ENCODE data around the gene C10orf95.
A peak's percentile ranks its signal among the peaks of the same experiment; 100 is the strongest.

C10orf95 gene

GRCh38 chr10:102434394-102435132 lies 16.8 kb downstream of the C10orf95 start:
- no peak for DNase-seq (ENCODE audit: low read depth, low spot score)

GRCh38 chr10:102433619-102434046 lies 17.7 kb downstream of the C10orf95 start:
- DNase-seq (ENCODE audit: low read depth, low spot score), result no peak

- peak; percentile 99 for DNase-seq (ENCODE audit: low read depth, low spot score)
Observed at GRCh38 chr10:102432162-102432950, 19.0 kb downstream of the C10orf95 start, which contains the start of gene CUEDC2. Gene CUEDC2, minus strand, starts transcription at chr10:102432574. Its CDS starts 7,386 bp downstream, at chr10:102425188.

- peak; percentile 51 for DNase-seq (ENCODE audit: low read depth, low spot score)
Observed at GRCh38 chr10:102431452-102432124, 19.8 kb downstream of the C10orf95 start.

GRCh38 chr10:102429468-102429867 lies 21.9 kb downstream of the C10orf95 start:
- no peak for DNase-seq (ENCODE audit: low read depth, low spot score)

GRCh38 chr10:102426803-102427287 lies 24.5 kb downstream of the C10orf95 start:
- peak; percentile 75 for DNase-seq (ENCODE audit: low read depth, low spot score)

GRCh38 chr10:102425444-102425843 lies 25.9 kb downstream of the C10orf95 start:
- DNase-seq (ENCODE audit: low read depth, low spot score), result no peak

- no peak for DNase-seq (ENCODE audit: low read depth, low spot score)
Observed at GRCh38 chr10:102424916-102425315, 26.4 kb downstream of the C10orf95 start.

- DNase-seq (ENCODE audit: low read depth, low spot score), result no peak
Observed at GRCh38 chr10:102424145-102424544, 27.2 kb downstream of the C10orf95 start.

- no peak for DNase-seq (ENCODE audit: low read depth, low spot score)
Observed at GRCh38 chr10:102423372-102423968, 27.9 kb downstream of the C10orf95 start.

GRCh38 chr10:102422545-102423129 lies 28.7 kb downstream of the C10orf95 start:
- DNase-seq (ENCODE audit: low read depth, low spot score), result peak; percentile 88

- DNase-seq (ENCODE audit: low read depth, low spot score), result peak; percentile 44
Observed at GRCh38 chr10:102421757-102422512, 29.4 kb downstream of the C10orf95 start.

- no peak for DNase-seq (ENCODE audit: low read depth, low spot score)
Observed at GRCh38 chr10:102421507-102421756, 29.9 kb downstream of the C10orf95 start.

- DNase-seq (ENCODE audit: low read depth, low spot score), result peak; percentile 98
Observed at GRCh38 chr10:102420714-102421506, 30.4 kb downstream of the C10orf95 start, which contains the start of gene FBXL15. Gene FBXL15, plus strand, starts transcription at chr10:102420836. Its CDS starts 294 bp downstream, at chr10:102421130.

GRCh38 chr10:102420181-102420713 lies 31.1 kb downstream of the C10orf95 start:
- DNase-seq (ENCODE audit: low read depth, low spot score), result no peak

GRCh38 chr10:102419269-102420180 lies 31.8 kb downstream of the C10orf95 start:
- DNase-seq (ENCODE audit: low read depth, low spot score), result peak; percentile 69

- no peak for DNase-seq (ENCODE audit: low read depth, low spot score)
Observed at GRCh38 chr10:102418622-102419268, 32.6 kb downstream of the C10orf95 start, which contains the start of gene PSD. Gene PSD, minus strand, starts transcription at chr10:102418785. Its CDS starts 1,747 bp downstream, at chr10:102417038.

- no peak for DNase-seq (ENCODE audit: low read depth, low spot score)
Observed at GRCh38 chr10:102416695-102417094, 34.6 kb downstream of the C10orf95 start.
